ENCODE measurements around the gene OGA. TPM values are rescaled to one million over a fixed set of nuclear protein-coding genes. Genes with fewer than 3 reads are reported as not detected.
A peak's percentile ranks its signal among the peaks of the same experiment; 100 is the strongest.

OGA gene
- total and polyA plus RNA-seq, 9 of the 15 experiments (the other 6 are each of a cell fraction or from before 2014, with no cell fraction given): 13.5 to 73.5 (median 59.5) TPM

- TF ChIP-seq ZBTB40 (IDR thresholded peaks at IDR 0.05): no peak
- TF ChIP-seq ZBTB40 (CRISPR knock-in tag; IDR thresholded peaks at IDR 0.05): no peak
- TF ChIP-seq CBX5 (IDR thresholded peaks at IDR 0.05; ENCODE audit: borderline replicate concordance, low read depth): no peak
- no peak for TF ChIP-seq TAF7 (tag; IDR thresholded peaks at IDR 0.05)
- peak; percentile 86; the same call in 1 of the 2 replicates for TF ChIP-seq RERE (CRISPR knock-in tag; IDR thresholded peaks at IDR 0.05; ENCODE audit: borderline replicate concordance)
- TF ChIP-seq ATF3 (IDR thresholded peaks at IDR 0.05): no peak
- no peak for TF ChIP-seq ATF3 (CRISPR knock-in tag; conservative IDR thresholded peaks at IDR 0.05)
- no peak for TF ChIP-seq ZNF133 (CRISPR knock-in tag; IDR thresholded peaks at IDR 0.05)
- no peak for TF ChIP-seq TCF15 (CRISPR knock-in tag; IDR thresholded peaks at IDR 0.05)
- TF ChIP-seq GATAD2B (IDR thresholded peaks at IDR 0.05; ENCODE audit: borderline replicate concordance): no peak
- TF ChIP-seq PHF21A (IDR thresholded peaks at IDR 0.05; ENCODE audit: borderline replicate concordance, low read depth): no peak
These were observed 12.3 kb upstream of the OGA start (continued) for GRCh38 chr10:101830322-101831168.

Data from K562 (cell line).